ENCODE results near the gene ACVRL1. TPM values are rescaled to one million over a fixed set of nuclear protein-coding genes. Genes with fewer than 3 reads are reported as not detected.
A peak's percentile ranks its signal among the peaks of the same experiment; 100 is the strongest.

ACVRL1 gene
- total and polyA plus RNA-seq, 9 of the 15 experiments (the other 6 are each of a cell fraction or from before 2014, with no cell fraction given), result 0.07 to 1.4 (median 0.30) TPM

DNA sequence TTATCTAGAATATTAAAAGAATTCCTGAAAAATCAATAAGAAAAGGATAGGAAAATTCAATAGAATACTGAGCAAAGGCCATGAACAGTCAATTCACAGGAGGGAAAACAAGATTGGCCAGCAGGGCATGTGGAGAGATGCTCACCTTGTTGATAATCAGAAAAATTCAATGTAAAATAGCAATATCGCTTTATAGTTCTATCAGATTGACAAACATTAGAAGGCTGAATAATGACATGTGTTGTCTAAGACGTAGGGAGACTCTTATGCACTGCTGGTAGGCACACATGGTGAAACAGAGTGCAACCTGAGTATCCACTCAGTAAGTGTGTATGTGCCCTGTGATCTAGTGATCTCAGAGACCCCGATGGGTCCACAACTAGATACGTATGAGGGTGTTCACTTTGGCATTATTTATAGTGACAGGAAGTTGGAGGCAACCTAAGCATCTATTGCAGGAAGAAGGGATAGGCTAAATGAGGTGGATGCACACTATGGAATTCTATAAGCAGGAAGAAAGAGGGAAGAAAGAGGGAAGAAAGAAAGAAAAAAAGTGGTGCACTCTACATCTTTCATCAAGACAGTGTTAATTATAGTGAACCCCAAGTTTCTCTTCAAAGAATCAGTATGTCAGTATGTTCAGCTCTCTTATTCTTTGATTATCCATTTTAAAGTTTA lies 23.2 kb upstream of the ACVRL1 start (continued):
- TF ChIP-seq, protein P1, sequence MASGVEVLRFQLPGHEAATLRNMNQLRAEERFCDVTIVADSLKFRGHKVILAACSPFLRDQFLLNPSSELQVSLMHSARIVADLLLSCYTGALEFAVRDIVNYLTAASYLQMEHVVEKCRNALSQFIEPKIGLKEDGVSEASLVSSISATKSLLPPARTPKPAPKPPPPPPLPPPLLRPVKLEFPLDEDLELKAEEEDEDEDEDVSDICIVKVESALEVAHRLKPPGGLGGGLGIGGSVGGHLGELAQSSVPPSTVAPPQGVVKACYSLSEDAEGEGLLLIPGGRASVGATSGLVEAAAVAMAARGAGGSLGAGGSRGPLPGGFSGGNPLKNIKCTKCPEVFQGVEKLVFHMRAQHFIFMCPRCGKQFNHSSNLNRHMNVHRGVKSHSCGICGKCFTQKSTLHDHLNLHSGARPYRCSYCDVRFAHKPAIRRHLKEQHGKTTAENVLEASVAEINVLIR (CRISPR knock-in tag; IDR thresholded peaks at IDR 0.05), result no peak
- TF ChIP-seq MED1 (CRISPR knock-in tag; IDR thresholded peaks at IDR 0.05; ENCODE audit: borderline replicate concordance), result no peak
- TF ChIP-seq CAMTA2 (CRISPR knock-in tag; conservative IDR thresholded peaks at IDR 0.05), result no peak
- TF ChIP-seq, protein P2, sequence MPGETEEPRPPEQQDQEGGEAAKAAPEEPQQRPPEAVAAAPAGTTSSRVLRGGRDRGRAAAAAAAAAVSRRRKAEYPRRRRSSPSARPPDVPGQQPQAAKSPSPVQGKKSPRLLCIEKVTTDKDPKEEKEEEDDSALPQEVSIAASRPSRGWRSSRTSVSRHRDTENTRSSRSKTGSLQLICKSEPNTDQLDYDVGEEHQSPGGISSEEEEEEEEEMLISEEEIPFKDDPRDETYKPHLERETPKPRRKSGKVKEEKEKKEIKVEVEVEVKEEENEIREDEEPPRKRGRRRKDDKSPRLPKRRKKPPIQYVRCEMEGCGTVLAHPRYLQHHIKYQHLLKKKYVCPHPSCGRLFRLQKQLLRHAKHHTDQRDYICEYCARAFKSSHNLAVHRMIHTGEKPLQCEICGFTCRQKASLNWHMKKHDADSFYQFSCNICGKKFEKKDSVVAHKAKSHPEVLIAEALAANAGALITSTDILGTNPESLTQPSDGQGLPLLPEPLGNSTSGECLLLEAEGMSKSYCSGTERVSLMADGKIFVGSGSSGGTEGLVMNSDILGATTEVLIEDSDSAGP (CRISPR knock-in tag; IDR thresholded peaks at IDR 0.05), result no peak
- TF ChIP-seq GTF2A2 (tag; IDR thresholded peaks at IDR 0.05), result peak; percentile 28; the same call in 1 of the 2 replicates
- TF ChIP-seq SMAD4 (CRISPR knock-in tag; conservative IDR thresholded peaks at IDR 0.05), result no peak
- TF ChIP-seq DDX20 (tag; IDR thresholded peaks at IDR 0.05; ENCODE audit: low read depth), result peak; percentile 61
- TF ChIP-seq, protein P3, sequence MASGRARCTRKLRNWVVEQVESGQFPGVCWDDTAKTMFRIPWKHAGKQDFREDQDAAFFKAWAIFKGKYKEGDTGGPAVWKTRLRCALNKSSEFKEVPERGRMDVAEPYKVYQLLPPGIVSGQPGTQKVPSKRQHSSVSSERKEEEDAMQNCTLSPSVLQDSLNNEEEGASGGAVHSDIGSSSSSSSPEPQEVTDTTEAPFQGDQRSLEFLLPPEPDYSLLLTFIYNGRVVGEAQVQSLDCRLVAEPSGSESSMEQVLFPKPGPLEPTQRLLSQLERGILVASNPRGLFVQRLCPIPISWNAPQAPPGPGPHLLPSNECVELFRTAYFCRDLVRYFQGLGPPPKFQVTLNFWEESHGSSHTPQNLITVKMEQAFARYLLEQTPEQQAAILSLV (tag; IDR thresholded peaks at IDR 0.05), result 0 out of 2 replicates have a peak, but pooled peaks have one; percentile 60
- TF ChIP-seq PHF21A (IDR thresholded peaks at IDR 0.05; ENCODE audit: borderline replicate concordance, low read depth), result no peak
- TF ChIP-seq SMARCA5 (IDR thresholded peaks at IDR 0.05), result 0 out of 2 replicates have a peak, but pooled peaks have one; percentile 21
- TF ChIP-seq MEF2D (tag; conservative IDR thresholded peaks at IDR 0.05; ENCODE audit: low read depth), result peak; percentile 62
- TF ChIP-seq, protein P4, sequence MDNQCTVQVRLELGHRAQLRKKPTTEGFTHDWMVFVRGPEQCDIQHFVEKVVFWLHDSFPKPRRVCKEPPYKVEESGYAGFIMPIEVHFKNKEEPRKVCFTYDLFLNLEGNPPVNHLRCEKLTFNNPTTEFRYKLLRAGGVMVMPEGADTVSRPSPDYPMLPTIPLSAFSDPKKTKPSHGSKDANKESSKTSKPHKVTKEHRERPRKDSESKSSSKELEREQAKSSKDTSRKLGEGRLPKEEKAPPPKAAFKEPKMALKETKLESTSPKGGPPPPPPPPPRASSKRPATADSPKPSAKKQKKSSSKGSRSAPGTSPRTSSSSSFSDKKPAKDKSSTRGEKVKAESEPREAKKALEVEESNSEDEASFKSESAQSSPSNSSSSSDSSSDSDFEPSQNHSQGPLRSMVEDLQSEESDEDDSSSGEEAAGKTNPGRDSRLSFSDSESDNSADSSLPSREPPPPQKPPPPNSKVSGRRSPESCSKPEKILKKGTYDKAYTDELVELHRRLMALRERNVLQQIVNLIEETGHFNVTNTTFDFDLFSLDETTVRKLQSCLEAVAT (IDR thresholded peaks at IDR 0.05), result peak in 1 of 2 experiments; percentile 30; a peak in 2 of 4 replicates
- TF ChIP-seq RBFOX2 (IDR thresholded peaks at IDR 0.05; ENCODE audit: low read depth, low read length), result no peak
- TF ChIP-seq BRD9 (IDR thresholded peaks at IDR 0.05; ENCODE audit: low read depth, partially characterized antibody), result no peak
- no peak for TF ChIP-seq MYC (IDR thresholded peaks at IDR 0.05; ENCODE audit: low read depth, low read length)
- TF ChIP-seq MYC (CRISPR knock-in tag; IDR thresholded peaks at IDR 0.05; ENCODE audit: borderline replicate concordance, low read depth), result peak; percentile 33; the same call in 1 of the 2 replicates
- TF ChIP-seq DMBX1 (CRISPR knock-in tag; IDR thresholded peaks at IDR 0.05; ENCODE audit: borderline replicate concordance), result peak; percentile 72; the same call in 1 of the 2 replicates
- TF ChIP-seq PTRF (tag; IDR thresholded peaks at IDR 0.05), result peak; percentile 72
- TF ChIP-seq NFE2 (IDR thresholded peaks at IDR 0.05; ENCODE audit: low read depth), result no peak
- TF ChIP-seq GABPB2 (CRISPR knock-in tag; conservative IDR thresholded peaks at IDR 0.05), result no peak
- no peak for TF ChIP-seq NELFE (IDR thresholded peaks at IDR 0.05; ENCODE audit: insufficient read depth, insufficient read length)
- no peak for TF ChIP-seq THRAP3 (IDR thresholded peaks at IDR 0.05; ENCODE audit: borderline replicate concordance)
- TF ChIP-seq ARID2 (IDR thresholded peaks at IDR 0.05), result no peak
- TF ChIP-seq TSC22D4 (tag; IDR thresholded peaks at IDR 0.05), result no peak
